DMS114 treated with DMSO at 0.1 percent for 48 hours (cell line): ENCODE measurements around the gene GLS2.
"Not testable (repeated sequence)": the region's sequence is repeated elsewhere in the genome, so short reads cannot be mapped to it uniquely, and the experiment has no call there.

Experiments used
- DNase-seq: peaks from one replicate; lab custom pipeline; 2025; ENCODE audit not compliant: unreplicated experiment; lab: John Stamatoyannopoulos, UW

Gene GLS2

GRCh38 chr12:56493409-56494105 lies 5.6 kb upstream of the GLS2 start:
- not testable (repeated sequence) for DNase-seq

- DNase-seq: no peak
Observed at GRCh38 chr12:56490360-56490759, 2.4 kb upstream of the GLS2 start.

GRCh38 chr12:56487448-56488040 lies 417 bp downstream of the GLS2 start:
- DNase-seq: no peak

- DNase-seq: no peak
Observed at GRCh38 chr12:56486694-56487093, 1.3 kb downstream of the GLS2 start.

GRCh38 chr12:56484566-56484965 lies 3.4 kb downstream of the GLS2 start:
- DNase-seq: no peak

GRCh38 chr12:56479625-56480024 lies 8.3 kb downstream of the GLS2 start:
- no peak for DNase-seq

GRCh38 chr12:56477521-56478225 lies 10.3 kb downstream of the GLS2 start:
- no peak for DNase-seq

GRCh38 chr12:56476972-56477432 lies 11.0 kb downstream of the GLS2 start:
- DNase-seq: no peak

GRCh38 chr12:56476143-56476542 lies 11.8 kb downstream of the GLS2 start:
- no peak for DNase-seq

- no peak for DNase-seq
Observed at GRCh38 chr12:56474389-56474788, 13.6 kb downstream of the GLS2 start.

- DNase-seq: no peak
Observed at GRCh38 chr12:56469007-56469930, 18.7 kb downstream of the GLS2 start.

GRCh38 chr12:56468216-56469006 lies 19.6 kb downstream of the GLS2 start, which contains the start of gene SPRYD4:
TSS of gene SPRYD4 (plus strand) at chr12:56468578. CDS start at chr12:56468592, 14 bp downstream.
- peak; percentile 86 for DNase-seq

GRCh38 chr12:56462565-56462964 lies 25.4 kb downstream of the GLS2 start:
- DNase-seq: no peak

GRCh38 chr12:56461235-56462159 lies 26.5 kb downstream of the GLS2 start:
- no peak for DNase-seq

- no peak for DNase-seq
Observed at GRCh38 chr12:56457817-56458216, 30.1 kb downstream of the GLS2 start.

GRCh38 chr12:56454557-56454956 lies 33.4 kb downstream of the GLS2 start, which contains the start of gene MIP:
TSS of gene MIP (minus strand) at chr12:56454657. CDS start at chr12:56454613, 44 bp downstream.
- no peak for DNase-seq

GRCh38 chr12:56451147-56451546 lies 36.8 kb downstream of the GLS2 start:
- DNase-seq: no peak

- DNase-seq: no peak
Observed at GRCh38 chr12:56450241-56450640, 37.7 kb downstream of the GLS2 start.

GRCh38 chr12:56449622-56449984 lies 38.4 kb downstream of the GLS2 start:
- no peak for DNase-seq
